HG03060 (cell line): ENCODE data around the gene AJAP1.

Experiments
- ATAC-seq: cut with Tn5 transposase; IDR thresholded peaks from one replicate; pipeline ENCODE4 v1.9.1; 2021; ENCODE audit warnings: low read depth, moderate number of reproducible peaks; ENCODE audit not compliant: unreplicated experiment

AJAP1 gene

GRCh38 chr1:4697801-4698200, 43.4 kb downstream of the AJAP1 start:
- ATAC-seq: no peak

- ATAC-seq: no peak
These were observed 44.5 kb downstream of the AJAP1 start for GRCh38 chr1:4698911-4699310.

GRCh38 chr1:4699376-4700301, 45.2 kb downstream of the AJAP1 start:
- ATAC-seq: no peak

GRCh38 chr1:4700801-4701200, 46.4 kb downstream of the AJAP1 start:
- ATAC-seq: no peak

- ATAC-seq: no peak
These were observed 46.9 kb downstream of the AJAP1 start for GRCh38 chr1:4701276-4701675.

GRCh38 chr1:4702464-4702863, 48.1 kb downstream of the AJAP1 start:
- ATAC-seq: no peak

GRCh38 chr1:4702932-4703331, 48.5 kb downstream of the AJAP1 start:
- ATAC-seq: no peak

- no peak for ATAC-seq
These were observed 49.2 kb downstream of the AJAP1 start for GRCh38 chr1:4703646-4704045.

- no peak for ATAC-seq
These were observed 54.6 kb downstream of the AJAP1 start for GRCh38 chr1:4708840-4709507.

GRCh38 chr1:4709641-4710040, 55.2 kb downstream of the AJAP1 start:
- ATAC-seq: no peak

- no peak for ATAC-seq
These were observed 56.4 kb downstream of the AJAP1 start for GRCh38 chr1:4710592-4711415.

- ATAC-seq: no peak
These were observed 57.2 kb downstream of the AJAP1 start for GRCh38 chr1:4711416-4712275.

- no peak for ATAC-seq
These were observed 59.3 kb downstream of the AJAP1 start for GRCh38 chr1:4713669-4714068.

GRCh38 chr1:4716406-4716805, 62.0 kb downstream of the AJAP1 start:
- ATAC-seq: no peak

- ATAC-seq: no peak
These were observed 63.7 kb downstream of the AJAP1 start for GRCh38 chr1:4718071-4718470.

GRCh38 chr1:4723106-4723505, 68.7 kb downstream of the AJAP1 start:
- ATAC-seq: no peak

- ATAC-seq: no peak
These were observed 69.6 kb downstream of the AJAP1 start for GRCh38 chr1:4724001-4724400.

GRCh38 chr1:4724695-4725250, 70.4 kb downstream of the AJAP1 start:
- ATAC-seq: no peak

- no peak for ATAC-seq
These were observed 71.0 kb downstream of the AJAP1 start for GRCh38 chr1:4725416-4725815.
